Panc1 (cell line): ENCODE measurements around the gene MMD2.

Source experiments
- CTCF ChIP-seq: fragments of 450-650 bp; IDR thresholded peaks from 2 replicates; pipeline ENCODE4 v1.5.1; 2017; ENCODE audit warnings: mild to moderate bottlenecking
- POLR2AphosphoS5 ChIP-seq: IDR thresholded peaks from 2 replicates; pipeline ENCODE4 v1.6.1; 2012; ENCODE audit warnings: mild to moderate bottlenecking, low read depth, low read length, moderate library complexity
- REST ChIP-seq, 2 experiments: IDR thresholded peaks; 2 replicates each; pipeline ENCODE4 v1.6.1; 2011 to 2012; ENCODE audit warnings: low read depth in 2 of 2, control low read depth in 1 of 2, low read length in 1 of 2, mild to moderate bottlenecking in 1 of 2, moderate library complexity in 1 of 2; ENCODE audit not compliant: insufficient read depth in 1 of 2
- SIN3A ChIP-seq: IDR thresholded peaks from 2 replicates; pipeline ENCODE4 v1.6.1; 2012; ENCODE audit warnings: low read depth, mild to moderate bottlenecking, low read length, moderate library complexity, borderline replicate concordance; ENCODE audit not compliant: insufficient read depth
- TCF7L2 ChIP-seq: IDR thresholded peaks from 2 replicates; pipeline ENCODE4 v1.6.1; 2011; ENCODE audit warnings: mild to moderate bottlenecking, low read depth, low read length, inconsistent platforms

- no peak for TF ChIP-seq TCF7L2
- TF ChIP-seq REST (IDR thresholded peaks at IDR 0.05; ENCODE audit: insufficient read depth in 1 of 2, low read depth in 2 of 2, low read length in 1 of 2) = no peak
- TF ChIP-seq CTCF = no peak
- no peak for TF ChIP-seq POLR2AphosphoS5
- no peak for TF ChIP-seq SIN3A
Measured at GRCh38 chr7:4882169-4883032, 76.6 kb downstream of the MMD2 start.
